NCI-H446 treated with DMSO at 0.1 percent for 48 hours (cell line): ENCODE measurements around the gene AFF4.

Experiments
- DNase-seq: peaks from one replicate; lab custom pipeline; 2025; lab: John Stamatoyannopoulos, UW

The AFF4 gene

GRCh38 chr5:132827943-132828673 lies 135.3 kb downstream of the AFF4 start:
- DNase-seq, result no peak

- no peak for DNase-seq
Measured at GRCh38 chr5:132826424-132827082, 136.9 kb downstream of the AFF4 start.

- DNase-seq, result no peak
Measured at GRCh38 chr5:132825834-132826391, 137.5 kb downstream of the AFF4 start.
